ENCODE data around the gene ALDOC.
"Not testable (repeated sequence)": the region's sequence is repeated elsewhere in the genome, so short reads cannot be mapped to it uniquely, and the experiment has no call there.

ALDOC gene

DNA sequence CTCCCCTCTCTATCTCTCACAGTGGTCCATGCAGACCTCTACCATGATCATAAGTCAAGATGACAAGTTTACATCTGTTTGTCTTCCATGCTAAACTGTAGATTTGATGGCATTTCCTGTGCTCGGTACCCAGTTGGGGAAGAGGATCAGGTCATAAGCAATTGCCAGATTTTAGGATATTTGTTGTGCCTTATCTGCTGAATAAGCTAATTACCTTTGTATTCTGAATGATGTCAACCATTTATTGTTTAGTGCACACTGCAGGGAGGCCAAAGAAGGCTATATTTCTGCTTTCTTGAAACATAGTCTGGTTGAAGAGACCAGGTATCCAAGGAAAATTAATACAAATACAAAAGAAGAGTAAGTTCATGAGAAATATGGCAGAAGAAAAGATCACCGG is 5.8 kb upstream of the ALDOC start:
- DNase-seq (ENCODE audit: low spot score), result no peak

DNA sequence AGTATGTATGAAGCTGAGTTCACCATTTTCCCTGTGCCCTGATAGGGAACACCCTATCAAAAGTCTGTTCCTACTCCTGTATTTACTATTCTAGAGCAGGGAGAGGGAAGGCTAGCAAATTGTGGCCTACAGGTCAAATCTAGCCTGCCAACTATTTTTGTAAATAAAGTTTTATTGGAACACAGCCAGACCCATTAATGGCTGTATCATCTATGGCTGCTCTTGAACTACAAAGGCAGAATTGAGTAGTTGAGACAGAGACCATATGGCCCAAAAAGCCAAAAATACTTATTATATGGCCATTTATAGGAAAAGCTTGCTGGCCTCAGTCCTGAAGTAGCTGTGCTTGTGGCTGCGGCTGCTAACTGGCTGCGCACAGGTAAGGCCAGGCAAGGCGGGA is 4.3 kb upstream of the ALDOC start:
- no peak for DNase-seq (ENCODE audit: low spot score)

DNA sequence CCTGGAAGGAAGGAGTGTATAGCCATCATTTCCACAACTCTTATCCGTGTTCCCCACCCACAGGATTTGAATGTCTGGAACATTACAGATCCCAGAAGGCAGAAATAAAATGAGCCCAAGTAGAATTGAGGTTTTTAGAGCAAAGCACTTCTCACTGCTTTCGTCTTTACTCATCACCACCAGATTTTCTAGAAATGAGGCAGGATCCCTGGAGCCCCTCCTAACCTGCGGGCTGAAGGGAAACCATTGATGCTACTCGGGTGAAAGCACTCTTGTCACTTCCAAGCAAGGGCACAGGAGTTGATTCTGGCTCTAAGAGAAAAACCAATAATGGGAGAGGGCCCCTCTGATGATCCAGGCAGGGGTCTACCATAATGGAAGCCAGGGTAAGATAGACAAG is 2.8 kb upstream of the ALDOC start:
- DNase-seq (ENCODE audit: low spot score), result no peak

DNA sequence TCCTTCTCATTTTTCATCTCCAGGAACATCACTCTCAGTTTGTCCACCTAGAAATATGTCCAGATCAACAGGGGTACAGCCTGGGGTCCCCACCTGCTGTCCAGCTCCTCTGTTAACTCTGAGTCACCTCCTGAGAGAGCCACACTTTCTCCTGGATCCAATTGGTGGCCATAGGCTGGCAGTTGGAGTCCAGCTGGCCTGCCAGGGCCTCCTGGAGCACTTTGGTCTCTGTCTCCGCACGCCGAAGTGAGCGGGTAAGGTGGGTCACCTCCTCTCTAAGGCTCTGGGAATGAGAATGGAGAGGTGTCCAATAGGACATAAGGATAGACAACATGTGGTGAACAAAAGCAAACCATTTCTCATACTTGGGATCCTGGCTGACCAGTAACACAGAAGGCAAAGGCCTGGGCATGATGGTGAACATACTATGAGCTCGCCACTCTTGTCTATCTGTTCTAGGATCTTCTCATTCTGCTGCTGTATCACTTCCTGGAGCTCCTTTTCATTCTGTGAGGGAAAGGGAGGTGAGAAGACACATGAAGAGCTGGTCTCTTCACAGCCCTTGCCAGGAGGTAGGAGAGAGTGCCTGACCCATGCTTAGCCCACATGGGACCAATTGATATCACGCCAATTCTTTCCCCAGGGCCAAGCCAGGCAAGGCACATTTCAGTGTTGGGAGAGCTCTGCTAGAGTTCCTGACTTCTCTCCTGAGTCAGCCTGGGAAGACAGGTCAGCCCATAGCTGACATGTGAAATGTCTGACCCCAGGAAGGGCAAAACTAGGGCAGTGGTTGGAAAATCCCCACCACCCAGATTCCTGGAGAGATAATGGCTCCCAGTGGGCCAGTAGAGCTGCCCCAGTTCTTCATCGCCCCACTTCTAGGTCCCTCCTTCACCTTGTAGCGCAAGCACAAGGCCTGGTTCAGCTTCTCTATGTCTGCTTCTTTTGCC is 1.8 kb upstream of the ALDOC start:
- no peak for DNase-seq (ENCODE audit: low spot score)

DNA sequence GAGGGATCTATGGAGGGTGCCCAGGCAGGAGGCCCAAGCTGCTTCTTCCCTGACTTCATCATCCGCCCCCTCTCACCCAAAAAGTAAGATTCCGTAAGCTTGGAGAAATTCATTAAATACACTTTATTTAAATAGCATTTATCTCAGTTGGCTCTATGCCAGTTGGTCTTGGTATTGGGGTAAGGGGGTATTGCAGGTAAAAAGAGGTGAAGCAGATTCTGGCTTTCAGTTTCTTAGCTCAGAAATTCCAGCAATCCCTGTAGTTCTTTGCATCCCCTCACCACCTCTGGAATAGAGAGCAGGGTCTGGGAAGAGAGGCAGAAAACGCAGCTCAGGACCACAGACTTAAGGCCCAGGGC is 750 bp upstream of the ALDOC start:
- DNase-seq (ENCODE audit: low spot score), result no peak

DNA sequence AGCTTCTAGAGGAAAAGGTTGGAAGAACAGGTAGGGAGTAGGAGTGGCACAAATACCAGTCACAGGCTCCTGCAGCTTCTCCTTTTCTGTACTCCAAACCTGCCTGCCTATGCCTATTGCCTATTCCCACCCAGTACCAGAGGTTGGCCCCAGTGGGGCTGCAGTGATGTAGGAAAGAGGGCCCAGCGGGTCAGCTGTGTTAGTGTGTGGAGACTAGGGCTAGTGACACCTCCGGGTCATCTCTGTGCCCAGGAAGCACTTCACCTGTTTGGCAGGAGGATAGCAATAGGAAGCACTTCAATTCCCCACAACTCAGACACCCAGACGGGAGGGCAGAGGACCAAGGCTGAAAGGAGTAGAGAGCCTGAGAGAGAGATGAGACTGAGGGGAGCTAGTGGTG is 679 bp downstream of the ALDOC start:
- not testable (repeated sequence) for DNase-seq (ENCODE audit: low spot score)

DNA sequence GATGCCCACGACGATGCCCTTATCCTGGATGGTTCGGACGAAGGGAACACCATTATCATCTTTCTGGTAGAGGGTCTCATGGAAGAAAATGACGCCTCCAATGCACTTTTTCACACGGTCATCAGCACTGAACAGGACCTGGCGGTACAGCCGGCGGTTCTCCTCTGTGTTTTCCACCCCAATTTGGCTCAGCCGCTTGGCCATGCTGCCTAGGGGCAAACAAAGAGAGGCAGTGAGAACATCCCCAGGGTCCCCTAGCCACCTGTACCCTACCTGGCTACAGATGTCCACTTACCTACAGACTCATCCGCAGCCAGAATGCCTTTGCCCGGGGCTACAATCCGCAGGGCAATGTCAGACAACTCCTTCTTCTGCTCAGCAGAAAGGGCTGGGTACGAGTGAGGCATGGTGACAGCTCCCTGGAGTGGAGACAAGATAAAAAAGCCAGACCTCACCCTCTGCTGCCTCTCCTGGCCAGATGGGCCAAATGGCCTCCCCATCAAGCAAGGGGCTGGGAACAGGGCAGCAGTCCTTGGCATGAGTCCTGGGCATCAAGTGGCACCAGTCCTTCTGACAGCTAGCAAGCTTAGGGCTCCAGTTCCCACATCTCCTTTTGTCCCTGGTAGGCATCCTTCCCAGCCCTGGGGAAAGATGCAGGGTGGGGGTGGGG is 1.4 kb downstream of the ALDOC start:
- DNase-seq (ENCODE audit: low spot score), result no peak

DNA sequence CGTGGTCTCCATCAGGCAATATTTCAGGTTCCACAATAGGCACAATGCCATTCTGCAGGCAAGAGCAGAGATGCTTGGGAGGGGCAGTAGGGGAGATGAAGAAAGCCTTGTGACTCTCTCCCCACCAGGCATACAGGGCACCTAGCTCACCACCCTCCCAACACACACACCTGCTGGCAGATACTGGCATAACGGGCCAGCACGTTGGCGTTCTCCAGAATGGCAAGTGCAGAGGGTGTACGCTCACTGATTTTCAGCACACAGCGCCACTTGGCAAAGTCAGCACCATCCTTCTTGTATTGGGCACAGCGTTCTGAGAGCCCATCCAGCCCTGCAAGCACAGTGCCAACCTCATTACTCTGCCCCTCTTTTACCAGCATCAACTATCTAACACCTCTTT is 2.2 kb downstream of the ALDOC start:
- DNase-seq (ENCODE audit: low spot score), result no peak

DNA sequence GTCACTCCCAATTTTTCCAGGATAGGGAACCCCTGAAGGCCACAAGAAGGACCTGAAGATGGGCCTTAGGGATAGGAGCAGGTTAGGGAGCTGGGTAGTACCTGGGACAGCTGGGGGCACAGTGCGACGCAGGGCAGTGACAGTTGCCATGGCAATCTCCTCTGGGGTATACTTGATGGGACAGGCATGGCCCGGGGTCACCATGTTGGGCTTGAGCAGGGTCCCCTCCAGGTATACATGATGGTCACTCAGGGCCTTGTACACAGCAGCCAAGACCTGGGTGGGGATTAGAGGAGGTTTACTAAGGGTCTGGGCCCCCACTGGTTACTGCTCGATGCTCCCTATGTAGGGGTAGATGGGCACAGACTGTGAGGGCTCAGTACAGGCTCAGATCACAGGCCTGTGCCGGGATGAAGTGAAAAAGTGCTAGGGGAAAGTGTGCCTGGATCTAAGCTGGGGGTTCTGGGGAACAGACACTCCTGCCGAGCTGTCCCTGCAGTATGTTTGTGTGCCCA is 2.7 kb downstream of the ALDOC start:
- no peak for DNase-seq (ENCODE audit: low spot score)

DNA sequence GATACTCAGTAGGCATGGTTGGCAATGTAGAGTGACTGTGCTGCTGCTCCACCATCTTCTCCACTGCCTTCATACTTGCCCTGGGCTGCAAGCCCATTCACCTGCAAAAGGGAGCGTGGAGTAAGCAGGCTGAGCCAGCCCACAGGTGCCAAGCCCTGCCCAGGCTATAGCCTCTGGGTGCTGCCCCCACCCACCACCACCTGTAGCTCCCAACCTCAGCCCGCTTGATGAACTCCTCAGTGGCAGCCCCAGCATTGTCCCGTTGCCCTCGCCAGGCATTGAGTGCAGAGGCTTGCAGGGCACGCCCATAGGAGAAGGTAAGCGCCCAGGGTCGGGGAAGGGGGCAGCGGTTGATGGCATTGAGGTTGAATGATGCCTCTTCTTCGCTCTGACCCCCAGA is 3.2 kb downstream of the ALDOC start:
- no peak for DNase-seq (ENCODE audit: low spot score)

DNA sequence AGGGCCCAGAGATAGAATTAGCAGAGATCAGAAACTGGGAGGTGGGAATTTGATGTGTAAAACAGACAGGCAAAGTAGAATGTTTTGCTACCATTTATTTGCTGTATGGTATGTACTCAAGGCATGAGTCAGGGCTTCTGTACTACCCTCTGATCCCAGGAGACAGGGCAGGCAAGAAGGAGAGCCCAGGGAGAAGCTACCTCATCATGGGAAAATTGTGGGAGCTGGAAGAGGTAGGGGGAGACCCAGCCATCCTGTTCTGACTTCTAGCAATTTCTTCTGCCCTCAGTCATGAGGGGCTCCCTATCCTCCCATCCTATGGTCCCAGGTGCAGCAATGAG is 3.7 kb downstream of the ALDOC start:
- DNase-seq (ENCODE audit: low spot score), result no peak

DNA sequence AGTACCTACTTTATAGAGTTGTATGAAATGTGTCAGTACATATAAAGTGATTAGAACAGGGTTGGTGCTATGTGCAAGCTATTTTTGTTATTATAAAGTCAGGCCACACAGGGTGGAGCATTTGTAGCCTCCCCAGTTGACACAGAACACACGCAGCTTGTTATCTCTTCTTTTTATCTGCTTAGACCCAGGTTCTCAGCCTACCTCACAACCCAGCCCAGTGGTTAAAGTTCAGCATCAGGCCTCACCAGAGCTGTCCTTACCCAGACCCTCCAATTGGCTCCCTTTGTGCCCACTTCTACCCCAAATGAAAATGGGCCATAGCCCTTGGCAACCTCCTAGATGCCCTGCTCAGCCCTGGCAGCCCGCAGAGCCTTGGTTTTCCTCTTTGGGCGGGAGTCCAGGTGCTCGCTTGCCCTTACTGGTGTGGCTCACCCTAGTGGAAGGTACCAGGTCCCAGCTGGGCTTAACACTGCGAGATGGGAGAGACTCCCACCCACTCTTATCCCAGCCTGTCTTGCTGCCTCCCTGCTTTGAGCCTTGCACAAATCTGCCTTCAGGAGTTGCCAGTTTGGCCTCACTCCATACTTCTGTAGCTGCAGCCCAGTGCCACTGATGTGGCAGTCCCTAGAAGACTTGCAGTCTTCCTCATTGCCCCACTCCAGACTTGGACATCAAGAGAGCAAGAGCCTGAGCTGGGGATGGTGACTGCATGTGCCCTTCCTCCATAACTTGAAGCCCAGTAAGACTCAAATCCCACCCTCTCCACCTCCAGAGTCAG is 4.2 kb downstream of the ALDOC start:
- DNase-seq (ENCODE audit: low spot score), result no peak

DNA sequence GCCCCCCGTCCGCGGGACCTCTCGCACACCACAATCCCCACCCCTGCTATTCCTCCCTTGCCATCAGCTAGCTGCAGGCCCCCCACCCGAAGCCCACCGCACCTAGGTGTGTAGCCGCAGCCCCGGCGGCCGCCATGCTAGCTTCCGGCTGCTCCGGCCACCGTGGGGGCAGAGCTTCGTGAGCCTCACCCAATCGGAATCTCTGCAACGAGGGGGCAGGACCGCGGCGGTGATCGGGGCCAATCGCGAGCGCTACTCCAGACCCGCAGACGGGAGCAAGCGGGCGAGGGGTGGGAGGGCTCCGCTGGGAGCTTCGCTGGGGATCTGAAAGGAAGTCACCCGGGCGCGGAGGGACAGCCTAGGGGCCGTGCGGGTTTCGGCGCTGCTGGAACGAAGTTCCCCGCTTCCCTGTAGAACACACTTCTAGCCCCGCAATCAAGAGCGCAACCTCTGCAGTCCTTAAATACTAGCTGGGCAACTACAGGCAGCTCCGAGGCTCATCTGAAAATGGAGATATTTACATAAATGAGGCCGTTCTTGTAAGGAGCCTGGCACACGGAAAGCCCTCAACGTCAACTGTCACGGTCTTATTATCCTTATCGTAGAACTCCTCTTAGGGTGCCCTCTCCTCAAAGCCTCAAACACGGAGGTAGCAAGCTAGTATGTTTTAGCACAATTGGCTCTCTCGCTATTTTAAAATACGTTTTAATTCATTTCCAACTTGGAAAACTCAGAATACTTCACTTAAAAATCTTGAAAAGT is 5.2 kb downstream of the ALDOC start, which contains the start of gene PIGS:
Gene PIGS (minus strand): TSS at position 164 of the 762 bp plus-strand sequence. CDS start 28 bp downstream, at position 136.
- peak; percentile 75 for DNase-seq (ENCODE audit: low spot score)

DNA sequence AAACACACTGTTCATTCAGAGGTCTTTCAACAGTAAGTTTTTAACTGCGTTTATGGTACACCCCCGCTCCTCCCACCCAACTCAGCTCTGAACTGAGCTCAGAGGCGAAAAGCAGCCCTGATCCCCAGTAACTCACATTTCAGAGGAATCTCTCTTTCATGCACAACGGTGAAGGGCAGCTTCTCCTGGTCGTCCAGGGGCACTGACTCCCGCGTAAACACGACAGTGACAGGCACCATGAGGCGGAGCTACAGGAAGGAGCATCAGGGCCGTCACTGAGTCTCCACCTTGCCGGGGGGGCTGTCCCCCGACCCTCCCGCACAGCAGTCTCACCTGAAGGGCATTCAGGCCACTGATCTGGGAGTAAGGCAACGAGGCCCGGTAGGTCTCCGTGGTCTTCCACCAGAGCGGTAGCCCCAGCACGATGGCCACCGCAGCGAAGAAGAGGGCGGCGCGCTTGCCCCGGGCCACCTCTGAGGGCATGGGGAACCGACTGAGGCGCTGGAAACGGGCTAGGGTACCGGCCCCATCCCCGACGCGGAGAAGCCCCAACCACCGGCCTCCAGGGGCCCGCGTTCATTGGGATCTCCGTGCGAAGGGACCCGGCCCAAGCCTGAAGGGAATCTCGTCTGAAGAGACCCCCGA is 5.9 kb downstream of the ALDOC start:
- no peak for DNase-seq (ENCODE audit: low spot score)

DNA sequence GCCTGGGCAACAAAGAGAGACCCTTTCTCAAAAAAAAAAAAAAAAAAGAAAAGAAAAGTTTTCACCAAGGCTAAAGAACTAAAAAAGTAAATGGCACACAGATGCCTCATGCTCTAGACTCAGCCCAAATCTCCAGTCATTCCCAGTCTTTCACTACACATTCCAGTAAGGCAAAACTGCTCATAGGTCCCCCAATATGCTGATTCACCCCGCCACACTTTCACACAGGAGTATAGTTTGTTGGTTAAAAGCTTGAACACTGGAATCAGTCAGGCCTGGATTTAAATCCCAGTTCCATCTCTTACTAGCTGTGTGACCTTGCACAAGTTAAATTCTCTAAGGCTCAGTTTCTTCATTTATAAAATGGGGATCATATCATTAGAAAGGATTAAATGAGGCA is 7.2 kb downstream of the ALDOC start:
- no peak for DNase-seq (ENCODE audit: low spot score)

DNA sequence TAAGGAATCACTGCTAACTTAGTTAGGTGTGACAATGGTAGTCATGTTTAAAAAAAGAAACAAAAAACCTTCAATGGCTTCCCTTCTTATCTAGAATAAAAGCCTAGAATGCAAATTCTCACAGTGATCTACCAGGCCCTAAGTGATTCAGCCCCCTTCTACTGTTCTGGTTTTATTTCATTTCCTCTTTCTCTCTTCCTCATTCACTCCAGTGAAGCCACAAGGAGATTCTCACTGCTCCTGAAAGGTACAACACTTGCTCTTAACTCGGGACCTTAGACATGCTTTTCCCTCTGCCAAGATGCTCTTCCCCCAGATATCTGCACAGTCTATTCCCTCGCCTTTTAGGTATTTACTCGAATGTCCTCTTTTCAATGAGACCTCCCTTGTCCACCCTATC is 9.1 kb downstream of the ALDOC start:
- no peak for DNase-seq (ENCODE audit: low spot score)

DNA sequence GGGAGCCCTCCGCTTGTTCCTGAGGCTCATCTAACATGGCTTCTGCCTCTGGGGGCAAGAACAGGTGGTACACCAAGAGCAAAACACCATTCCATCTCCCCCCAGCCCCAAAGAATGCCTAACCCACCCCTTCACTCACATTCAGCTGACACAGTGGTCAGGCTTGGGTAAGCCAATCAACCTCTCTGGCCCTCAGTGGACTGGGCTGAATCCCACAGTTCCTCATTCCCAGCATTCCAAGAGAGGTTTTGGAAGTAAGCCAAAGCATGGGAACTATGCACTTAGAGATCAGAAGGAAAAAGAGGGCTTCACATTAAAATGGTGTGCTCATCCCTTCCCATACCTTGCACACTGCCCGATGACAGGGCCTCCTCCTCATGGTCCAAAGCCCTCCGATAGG is 13.2 kb downstream of the ALDOC start:
- no peak for DNase-seq (ENCODE audit: low spot score)

DNA sequence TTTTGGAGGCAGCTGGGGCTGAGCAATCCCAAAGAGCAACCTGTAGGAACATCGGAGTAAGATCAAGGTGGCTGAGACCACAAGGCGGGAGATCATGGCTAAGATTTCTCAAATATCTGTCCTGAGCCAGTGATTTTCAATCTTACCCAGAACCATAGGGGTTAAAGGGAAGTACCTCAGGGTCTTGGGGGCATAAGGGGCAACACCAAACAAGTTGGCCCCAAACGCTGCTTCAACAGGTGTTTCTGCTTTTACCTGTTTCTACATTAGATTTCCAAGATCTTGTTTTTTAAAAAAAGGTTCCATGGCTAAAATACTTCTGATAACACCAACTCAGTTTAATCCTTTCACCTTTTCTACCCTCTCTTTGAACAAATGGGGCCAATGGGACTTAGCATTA is 21.7 kb downstream of the ALDOC start:
- DNase-seq (ENCODE audit: low spot score), result no peak

DNA sequence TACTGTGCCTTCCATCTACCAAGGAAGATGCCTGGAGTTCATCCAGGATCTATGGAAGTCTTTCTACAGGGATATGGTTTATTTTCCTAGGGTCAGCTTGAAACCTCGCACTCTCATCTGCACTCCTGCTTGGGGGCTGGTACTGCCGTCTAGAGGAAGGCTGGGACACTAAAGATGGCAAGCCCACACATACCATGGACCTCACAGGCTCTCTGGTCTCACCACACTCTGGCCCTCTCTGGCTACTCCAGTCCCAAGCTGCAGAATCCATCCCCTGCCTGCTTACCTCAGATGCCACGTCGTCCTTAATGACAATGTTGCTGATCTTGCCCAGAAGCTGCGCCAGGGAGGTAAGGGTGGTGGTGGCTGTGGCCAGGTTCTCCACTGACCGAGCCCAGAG is 22.1 kb downstream of the ALDOC start:
- no peak for DNase-seq (ENCODE audit: low spot score)

DNA sequence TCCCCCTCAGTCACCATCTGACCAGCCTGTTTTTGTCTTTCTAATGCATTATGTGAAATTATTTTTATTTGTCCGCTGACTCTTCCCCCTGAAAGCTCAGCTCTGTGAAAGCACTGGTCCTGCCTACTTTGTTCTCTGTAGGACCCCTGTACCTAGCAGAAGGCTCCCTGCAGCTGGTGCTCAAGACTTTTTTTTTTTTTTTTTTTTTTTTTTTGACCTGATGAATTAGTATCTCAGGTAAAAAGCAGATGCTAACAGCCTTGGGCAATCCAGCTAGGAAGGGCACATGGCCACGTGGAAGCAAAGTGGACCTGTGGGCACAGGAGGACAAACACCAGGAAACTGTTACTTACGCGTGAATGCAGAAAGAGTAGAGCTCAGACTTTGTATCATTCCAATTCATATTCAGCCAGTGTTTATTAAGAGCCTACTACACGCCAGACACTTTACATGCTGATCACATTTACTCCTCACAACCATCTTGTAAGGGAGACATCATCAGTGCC is 23.6 kb downstream of the ALDOC start:
- no peak for DNase-seq (ENCODE audit: low spot score)
